ENCODE data around the gene STAT1.
"Not testable (repeated sequence)": the region's sequence is repeated elsewhere in the genome, so short reads cannot be mapped to it uniquely, and the experiment has no call there.

STAT1 gene

GRCh38 chr2:191006297-191006696 is 7.7 kb downstream of the STAT1 start:
- no peak for DNase-seq

- DNase-seq = no peak
Observed at GRCh38 chr2:191003405-191004309, 10.3 kb downstream of the STAT1 start.

GRCh38 chr2:191001624-191002023 is 12.3 kb downstream of the STAT1 start:
- no peak for DNase-seq

DNA sequence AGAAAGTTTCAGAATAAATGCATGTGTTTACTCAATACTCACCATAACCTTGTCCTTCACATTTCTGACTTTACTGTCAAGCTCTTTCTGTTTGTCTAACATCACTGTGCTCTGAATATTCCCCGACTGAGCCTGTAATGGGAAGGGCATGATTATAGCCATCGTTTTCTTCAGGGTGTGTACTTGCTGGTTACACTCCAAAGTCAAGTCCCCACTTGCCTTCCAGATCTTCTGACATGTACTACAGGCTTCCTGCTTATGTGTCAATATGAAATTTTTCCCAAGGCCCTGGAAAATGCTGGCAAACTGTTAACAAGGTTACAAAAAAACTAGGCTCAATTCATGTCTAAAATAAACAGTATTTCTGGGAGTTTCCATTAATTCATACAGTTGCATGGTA is 12.9 kb downstream of the STAT1 start:
- no peak for DNase-seq

- DNase-seq = no peak
Observed at GRCh38 chr2:190999949-191000665, 13.9 kb downstream of the STAT1 start.

GRCh38 chr2:190999058-190999457 is 14.9 kb downstream of the STAT1 start:
- DNase-seq = no peak

DNA sequence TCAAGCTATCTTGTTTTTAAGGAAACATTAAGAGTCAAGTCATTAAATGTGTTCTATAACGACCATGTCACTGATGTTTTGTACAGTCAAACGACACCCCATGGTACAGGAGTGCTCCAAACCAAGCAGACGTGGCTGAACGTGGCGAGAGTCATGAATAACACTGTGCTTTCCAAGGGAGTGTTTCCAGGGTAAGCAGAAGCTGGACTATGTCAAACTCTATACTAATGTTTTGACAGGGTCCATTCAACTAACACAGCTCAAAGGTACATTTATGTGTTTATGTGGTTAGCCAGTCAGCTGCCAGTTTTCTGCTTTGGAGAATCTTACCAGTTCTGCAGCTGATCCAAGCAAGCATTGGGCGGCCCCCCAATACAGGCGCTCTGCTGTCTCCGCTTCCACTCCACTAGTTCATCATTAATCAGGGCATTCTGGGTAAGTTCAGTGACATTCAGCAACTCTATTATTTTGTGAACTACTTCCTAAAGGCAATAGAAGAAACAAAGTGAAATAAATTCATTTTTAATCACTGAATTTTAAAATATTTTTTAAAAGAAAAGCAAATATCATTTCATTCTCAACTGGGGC is 16.4 kb downstream of the STAT1 start:
- DNase-seq = no peak

- no peak for DNase-seq
Observed at GRCh38 chr2:190996947-190997346, 17.0 kb downstream of the STAT1 start.

DNA sequence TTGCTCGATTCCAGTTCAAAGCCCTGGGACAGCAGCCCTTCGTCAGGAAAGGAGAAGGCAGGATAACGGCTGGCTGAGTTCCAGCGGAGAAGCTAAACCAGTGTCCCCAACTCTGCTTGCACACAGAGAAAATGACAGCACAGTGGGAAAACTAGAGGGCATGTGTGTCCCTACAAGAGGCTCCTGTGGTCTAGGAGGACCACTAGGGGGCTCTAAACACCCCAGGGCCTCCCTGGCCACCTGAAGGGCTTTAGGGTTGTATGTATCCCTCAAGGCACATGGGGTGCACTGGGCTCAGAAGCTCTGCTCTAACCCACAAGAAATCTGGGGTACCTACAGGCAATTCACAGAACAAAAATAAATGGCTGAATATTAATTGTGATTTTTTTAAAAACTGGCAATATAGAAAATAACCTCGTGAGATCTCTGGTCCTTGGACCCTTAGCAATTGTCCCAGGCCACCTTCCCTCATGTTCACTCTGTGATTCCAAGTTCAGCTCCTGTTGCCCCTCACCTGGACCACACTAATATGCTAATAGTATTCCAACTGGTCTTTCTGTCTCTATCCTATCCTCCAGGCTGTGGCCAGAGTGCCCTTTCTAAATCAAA is 17.5 kb downstream of the STAT1 start:
- no peak for DNase-seq

- DNase-seq = not testable (repeated sequence)
Observed at GRCh38 chr2:190995315-190995714, 18.7 kb downstream of the STAT1 start.

DNA sequence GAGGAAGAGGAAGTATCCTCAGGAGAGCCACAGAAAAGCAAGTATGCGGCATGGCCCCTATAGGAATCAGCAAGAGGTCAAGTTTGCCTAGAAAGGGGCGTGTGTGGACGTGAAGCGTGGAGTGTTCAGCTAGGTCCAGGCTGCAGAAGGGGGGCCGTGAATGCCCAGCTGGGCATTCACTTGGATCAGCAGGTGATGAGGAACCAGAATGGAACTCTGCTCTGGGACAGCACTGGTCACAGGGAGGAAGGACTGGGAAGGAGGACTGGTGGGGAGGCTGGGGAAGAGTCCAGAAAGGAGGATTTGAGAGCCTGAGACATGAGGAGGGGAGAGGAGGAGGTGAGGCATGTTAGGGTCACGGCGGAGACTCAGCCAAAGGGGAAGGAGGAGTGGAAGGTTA is 19.8 kb downstream of the STAT1 start:
- no peak for DNase-seq

GRCh38 chr2:190993292-190993643 is 20.7 kb downstream of the STAT1 start:
- DNase-seq = no peak

DNA sequence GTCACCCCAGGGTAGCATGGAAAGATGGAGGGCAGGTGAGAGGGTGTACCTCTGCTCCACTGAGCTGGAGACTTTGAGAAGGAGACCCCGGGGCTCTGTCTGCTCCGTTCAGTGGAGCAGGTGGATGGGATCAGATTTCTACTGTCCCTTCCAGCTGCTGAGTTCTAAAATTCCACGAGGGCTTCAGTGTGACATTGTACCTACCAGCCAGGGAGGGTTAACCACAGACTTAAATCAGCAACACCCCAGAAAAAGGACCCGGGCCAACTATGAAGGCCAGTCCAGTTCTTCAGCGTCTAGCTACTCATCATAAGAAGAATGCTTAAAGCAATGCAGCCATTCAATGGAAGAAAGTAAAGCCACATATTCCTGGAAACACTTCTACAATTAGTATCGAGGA is 23.8 kb downstream of the STAT1 start:
- no peak for DNase-seq

DNA sequence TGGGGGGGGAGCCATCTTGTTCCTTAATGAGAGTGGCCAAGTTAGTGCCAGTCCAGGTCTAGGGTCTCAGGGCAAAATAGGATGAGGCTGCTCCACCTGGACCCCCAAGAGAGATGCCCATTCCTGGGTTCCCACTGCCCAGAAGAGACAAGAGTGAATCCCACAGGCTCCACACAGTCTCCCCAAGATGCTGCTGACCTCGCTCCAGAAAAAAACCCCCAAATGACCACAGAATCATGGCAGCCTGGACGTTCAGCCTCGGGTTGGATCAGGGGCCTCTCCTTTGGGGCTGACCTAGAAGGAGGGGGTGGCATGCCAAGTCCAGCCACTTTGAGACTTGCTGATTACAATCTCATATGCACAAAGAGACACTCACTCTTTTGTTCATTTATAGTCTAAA is 25.1 kb downstream of the STAT1 start:
- no peak for DNase-seq

- no peak for DNase-seq
Observed at GRCh38 chr2:190987938-190988337, 26.0 kb downstream of the STAT1 start.

- DNase-seq = no peak
Observed at GRCh38 chr2:190987116-190987515, 26.9 kb downstream of the STAT1 start.

DNA sequence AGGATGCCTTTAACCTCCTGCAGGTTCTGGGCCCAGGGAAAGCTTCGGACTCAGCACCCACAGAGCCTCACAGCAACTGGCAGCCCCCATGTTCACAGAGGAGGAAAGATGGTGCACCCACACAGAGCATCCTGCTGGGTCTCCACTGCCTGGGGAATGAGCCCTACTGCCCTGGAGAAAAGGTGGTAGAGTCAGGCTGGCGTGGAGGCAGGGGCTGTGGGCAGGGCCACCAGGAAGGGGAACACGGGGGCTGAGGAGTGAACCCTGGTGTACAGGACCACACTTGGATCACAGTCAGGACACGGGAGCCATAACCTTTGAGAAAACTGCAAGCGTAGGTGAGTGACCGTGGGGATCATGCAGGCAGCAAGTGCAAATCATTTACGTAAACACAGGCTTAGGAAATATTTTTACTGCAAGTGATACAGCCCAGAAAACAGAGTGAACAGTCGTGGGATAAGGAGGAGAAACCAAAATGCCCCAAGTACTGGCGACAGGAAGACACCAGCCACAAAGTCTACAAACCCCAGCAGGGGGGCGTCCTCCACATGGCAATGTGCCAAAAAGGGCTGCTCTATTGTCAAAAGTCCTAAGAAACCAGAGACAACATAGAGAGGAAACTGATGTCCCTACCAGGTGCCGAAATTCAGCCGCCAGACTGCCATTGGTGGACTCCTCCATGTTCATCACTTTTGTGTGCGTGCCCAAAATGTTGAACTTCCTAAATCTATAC is 27.6 kb downstream of the STAT1 start:
- DNase-seq = no peak

DNA sequence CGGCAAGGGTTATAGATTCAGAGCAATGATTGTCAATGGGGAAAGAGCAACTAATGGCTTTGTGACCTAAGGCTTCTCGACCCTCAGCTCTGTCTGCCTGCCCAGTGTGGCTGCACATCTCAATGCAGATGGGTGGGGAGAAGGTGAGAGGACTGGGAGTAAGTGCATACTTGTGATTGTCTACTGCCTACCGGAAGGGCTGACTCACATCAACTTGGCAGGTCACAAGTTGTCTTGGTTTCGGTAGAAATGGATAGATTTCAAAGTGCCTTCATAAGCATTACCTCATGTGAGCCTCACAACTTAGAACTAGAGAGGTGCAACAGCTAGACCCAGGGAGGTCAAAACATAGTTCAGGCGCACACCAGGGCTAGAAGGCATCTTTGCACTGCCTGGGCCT is 29.4 kb downstream of the STAT1 start:
- DNase-seq = no peak

DNA sequence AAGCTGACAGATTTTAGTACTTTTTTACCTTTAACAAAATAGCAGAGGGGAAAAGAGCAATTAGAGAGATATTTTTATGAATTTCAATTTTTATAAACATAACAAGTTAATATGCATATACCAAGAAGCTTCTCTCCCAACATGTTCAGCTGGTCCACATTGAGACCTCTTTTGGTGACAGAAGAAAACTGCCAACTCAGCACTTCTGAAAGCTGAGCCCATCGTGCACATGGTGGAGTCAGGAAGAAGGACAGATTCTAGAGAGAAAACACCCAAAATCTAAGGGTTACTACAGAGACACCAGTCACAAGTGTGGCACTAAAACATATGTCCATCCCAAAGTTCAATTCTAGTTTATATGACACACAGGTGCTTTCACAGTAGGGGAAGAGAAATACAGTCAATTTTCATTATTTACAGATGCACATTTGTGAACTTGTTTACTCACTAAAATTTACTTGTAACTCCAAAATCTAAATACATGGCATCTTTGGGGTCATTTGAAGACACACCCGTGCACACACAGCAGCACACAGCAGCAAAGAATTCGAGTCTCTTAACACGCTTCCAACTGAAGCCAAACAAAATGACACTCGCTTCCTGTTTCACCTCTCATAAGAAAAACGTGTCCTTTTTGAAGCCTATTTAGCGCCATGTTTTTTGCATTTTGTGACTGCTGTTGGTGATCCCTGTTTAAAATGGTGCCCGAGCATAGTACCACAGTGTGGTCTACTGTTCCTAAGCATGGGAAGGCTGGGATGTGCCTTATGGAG is 31.5 kb downstream of the STAT1 start:
- no peak for DNase-seq

DNA sequence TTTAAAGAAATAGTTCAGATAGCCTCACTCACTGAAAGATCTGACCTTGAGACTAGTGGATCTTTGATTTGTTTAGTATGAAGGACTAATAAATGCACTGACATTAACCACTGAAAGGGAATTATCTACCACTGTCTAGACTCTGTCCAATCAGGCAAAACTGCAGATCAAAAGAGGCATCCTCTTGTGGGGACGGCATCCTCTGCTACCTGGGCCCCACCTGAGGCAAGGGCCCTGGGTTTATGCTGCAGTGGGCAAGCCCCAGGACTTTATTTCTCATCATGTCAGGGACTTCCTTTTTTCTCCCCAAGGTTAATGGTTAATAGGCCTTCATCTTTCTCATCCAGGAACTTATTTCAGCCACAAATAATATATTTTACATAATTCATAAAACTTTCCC is 32.2 kb downstream of the STAT1 start:
- no peak for DNase-seq

- DNase-seq = no peak
Observed at GRCh38 chr2:190981333-190981732, 32.6 kb downstream of the STAT1 start.

- DNase-seq = no peak
Observed at GRCh38 chr2:190980630-190981209, 33.3 kb downstream of the STAT1 start.
